Heart right ventricle (tissue), 16 donors: Measurements from ENCODE around the gene CLTB. TPM values are rescaled to one million over a fixed set of nuclear protein-coding genes. Genes with fewer than 3 reads are reported as not detected.
A peak's percentile ranks its signal among the peaks of the same experiment; 100 is the strongest.

Experiments used
- ATAC-seq, 8 donors: fragments of 200-7000 bp; cut with Tn5 transposase; one replicate each; pipeline ENCODE4 v1.9.1; 2020; ENCODE audit warnings: mild to moderate bottlenecking in 8 of 8, moderate library complexity in 8 of 8, moderate number of reproducible peaks in 1 of 8
- DNase-seq, 2 donors: peaks; one replicate each; pipeline ENCODE4 v3.0.0-alpha.2; 2020
- H3K27ac ChIP-seq, 10 donors: fragments of 200-600 bp; sonication (generic) in 2 of 10; one replicate each; pipeline versions ENCODE4 v1.5.0 to v1.8.0; 2020 to 2022; ENCODE audit warnings: mild to moderate bottlenecking in 3 of 10
- H3K27me3 ChIP-seq, 7 donors: fragments of 200-600 bp; one replicate each; pipeline ENCODE4 v1.8.0; 2021 to 2022; ENCODE audit warnings: mild to moderate bottlenecking in 2 of 7
- H3K36me3 ChIP-seq, 9 donors: fragments of 200-600 bp; sonication (generic) in 1 of 9; one replicate each; pipeline versions ENCODE4 v1.5.0 to v1.8.0; 2020 to 2022; ENCODE audit warnings: mild to moderate bottlenecking in 2 of 9
- H3K4me1 ChIP-seq, 9 donors: fragments of 200-600 bp; sonication (generic) in 1 of 9; one replicate each; pipeline versions ENCODE4 v1.5.0 to v1.8.0; 2020 to 2022; ENCODE audit warnings: mild to moderate bottlenecking in 4 of 9
- H3K4me3 ChIP-seq, 10 donors: fragments of 200-600 bp; sonication (generic) in 2 of 10; one replicate each; pipeline versions ENCODE4 v1.5.0 to v1.8.0; 2020 to 2022; ENCODE audit warnings: mild to moderate bottlenecking in 7 of 10, moderate library complexity in 2 of 10
- H3K9me3 ChIP-seq, 11 donors: fragments of 200-600 bp in 10 of 11; sonication (generic) in 2 of 11; one replicate each; pipeline versions ENCODE4 v1.5.0 to v1.8.0; 2013 to 2022; ENCODE audit warnings: mild to moderate bottlenecking in 2 of 11, control low read depth in 1 of 11, moderate library complexity in 1 of 11
- WGBS, 2 donors: extraction: QIAGEN DNeasy Blood & Tissue Kit; methylation state at CpG; one replicate each; pipeline ENCODE4 v1.1.7; 2013; ENCODE audit warnings: inconsistent platforms in 1 of 2; 5-methylcytosine and 5-hydroxymethylcytosine counted together
- intact Hi-C, 10 donors: fragments of 100-400 bp; cut with DNase I; formaldehyde crosslinking; loops; one replicate each; pipeline versions ENCODE4 v1.11.1 to v1.14.2; 2022
- polyA plus RNA-seq, 2 donors: library from polyadenylated mRNA; stranded (reverse); fragments of 200-250 nt; gene quantifications; one replicate each; pipeline ENCODE4 v1.2.3, GENCODE V29; 2013
- total RNA-seq, 10 donors: library from RNA; stranded (reverse); fragmentation: NEBNext Ultra II Directional in 3 of 10; extraction: Animal tissue kit (Norgen Biotek cat#: 25700) in 3 of 10; gene quantifications; one replicate each; pipeline versions ENCODE4 v1.2.1 to v1.2.4, GENCODE V29; 2021 to 2023
- TF ChIP-seq, protein P1 (sequence below), 9 donors: fragments of 200-600 bp; sonication (generic) in 2 of 9; IDR thresholded peaks; one replicate each; pipeline versions ENCODE4 v1.5.0 to v1.8.0; 2021 to 2022; ENCODE audit warnings: antibody characterized with exemption in 9 of 9, mild to moderate bottlenecking in 5 of 9, moderate library complexity in 1 of 9
- donor health status: Arrhythmogenic right ventricular cardiomyopathy.
- donor health status: ischemic (EF 13 %, LVEDD 7.1; RV severe dilation, severe dysfunction).
- donor health status: healthy with polysubstance abuse.
- donor health status: DM: no; HTN: yes; CAD: no.
- donor health status: DM: no; HTN: no; CAD: no.
- donor health status: ischemic (EF 25% LVEDD 6.9; RV normal size, moderate dysfunction).
- donor health status: ischemic (EF 25% LVEDD 5.7; RV mildly dilated, moderate dysfunction).
- donor health status: healthy.
- donor health status: DM: yes; HTN: yes; CAD: no.
- donor health status: Ischemic cardiomyopathy.
- donor health status: ischemic (EF 35%, LVEDD 5.7; RV mildly dilated, moderate dysfunction).
- donor health status: nonischemic (EF 11% LVEDD 7.7; RV severe dilation, severe dysfunction).
- donor health status: DM: yes; HTN: yes; CAD: no.
- donor health status: PGD.
- donor health status: ischemic (EF 29% LVEDD 5.4; RV normal size, mild dysfunction).
- donor health status: nonischemic (EF 23%, LVEDD 6.1; RV moderate dilation, normal function).

The CLTB gene
- total and polyA plus RNA-seq, 12 donors = 192 to 569 (median 229) TPM

DNA sequence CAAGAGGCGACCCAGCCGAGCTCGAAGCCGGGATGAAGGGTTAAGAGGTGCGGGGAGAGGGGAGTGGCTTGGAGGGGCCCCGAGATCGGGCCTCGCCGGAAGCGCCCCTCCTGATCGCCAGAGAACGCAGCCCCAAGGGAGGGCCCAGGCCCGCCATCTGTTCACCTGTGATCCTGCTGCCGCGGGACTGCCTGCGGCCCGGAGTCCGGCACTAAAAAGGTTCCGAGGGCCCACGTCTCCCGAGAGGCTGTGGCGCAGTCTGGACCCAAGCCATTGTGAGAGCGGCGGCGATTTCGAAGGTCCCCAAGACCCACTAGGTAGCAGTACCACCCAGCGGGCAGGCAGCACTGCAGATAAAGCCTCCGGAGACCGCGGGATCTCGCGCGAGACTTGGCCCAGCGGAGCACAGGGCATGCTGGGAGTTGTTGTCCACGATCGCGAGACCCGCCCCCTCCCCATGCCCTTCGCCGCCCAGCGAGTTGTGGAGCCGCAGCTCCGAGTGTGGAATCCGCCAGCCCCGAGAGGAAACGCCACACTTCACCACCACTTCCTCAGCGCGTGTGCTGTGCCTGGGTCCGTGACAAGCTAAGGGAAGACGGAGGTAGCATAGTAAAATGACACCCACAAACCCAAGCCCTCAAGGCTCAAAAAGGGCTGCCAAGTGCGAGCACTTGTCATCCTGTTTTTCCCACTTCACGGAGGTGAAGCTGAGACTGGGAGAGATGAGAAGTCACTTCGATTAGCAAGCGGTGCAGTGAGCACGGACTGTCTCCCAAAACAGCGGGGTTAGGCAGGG, 54.7 kb downstream of the CLTB start, which contains the start of gene KIAA1191:
TSS of gene KIAA1191 (minus strand) at position 328 of the 796 bp plus-strand sequence. CDS start 2,256 bp downstream, outside the sequence.
- intact Hi-C loops = loop anchor here in 2 of 10 donors (2.0 to 5.0 kb wide), 4 partner anchors 27 to 86 kb away; partner anchors contain the start of genes CLTB (in 1 of the 2), FAF2 (in 1 of the 2), HIGD2A (in 1 of the 2) and NOP16 (in 1 of the 2)
- DNase-seq = peak; percentile 96 to 97
- Histone ChIP-seq H3K4me1 (peaks cover 0 to 39% (median 28%) of the 10 kb centered on the region in 9 donors), H3K27me3 (peaks cover 0 to 21% (median 0%) of the 10 kb centered on the region in 7 donors), H3K4me3 (peak within 1 kb of the TSS; percentile 58 to 100 (median 95)), H3K9me3 (no peaks in the 10 kb centered on the region), H3K36me3 (peaks cover 0 to 31% (median 3%) of the 10 kb centered on the region in 9 donors), H3K27ac (peak within 1 kb of the TSS in 9 of 10 donors; percentile 60 to 94 (median 86))
- WGBS, 2 donors = 1% methylated on average over 56 of the region's 56 CpGs
- peak; percentile 94 to 98 (median 98) for ATAC-seq
- TF ChIP-seq, protein P1, sequence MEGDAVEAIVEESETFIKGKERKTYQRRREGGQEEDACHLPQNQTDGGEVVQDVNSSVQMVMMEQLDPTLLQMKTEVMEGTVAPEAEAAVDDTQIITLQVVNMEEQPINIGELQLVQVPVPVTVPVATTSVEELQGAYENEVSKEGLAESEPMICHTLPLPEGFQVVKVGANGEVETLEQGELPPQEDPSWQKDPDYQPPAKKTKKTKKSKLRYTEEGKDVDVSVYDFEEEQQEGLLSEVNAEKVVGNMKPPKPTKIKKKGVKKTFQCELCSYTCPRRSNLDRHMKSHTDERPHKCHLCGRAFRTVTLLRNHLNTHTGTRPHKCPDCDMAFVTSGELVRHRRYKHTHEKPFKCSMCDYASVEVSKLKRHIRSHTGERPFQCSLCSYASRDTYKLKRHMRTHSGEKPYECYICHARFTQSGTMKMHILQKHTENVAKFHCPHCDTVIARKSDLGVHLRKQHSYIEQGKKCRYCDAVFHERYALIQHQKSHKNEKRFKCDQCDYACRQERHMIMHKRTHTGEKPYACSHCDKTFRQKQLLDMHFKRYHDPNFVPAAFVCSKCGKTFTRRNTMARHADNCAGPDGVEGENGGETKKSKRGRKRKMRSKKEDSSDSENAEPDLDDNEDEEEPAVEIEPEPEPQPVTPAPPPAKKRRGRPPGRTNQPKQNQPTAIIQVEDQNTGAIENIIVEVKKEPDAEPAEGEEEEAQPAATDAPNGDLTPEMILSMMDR (IDR thresholded peaks at IDR 0.05) = peak in 6 of 9 donors; percentile 8 to 58 (median 40)

DNA sequence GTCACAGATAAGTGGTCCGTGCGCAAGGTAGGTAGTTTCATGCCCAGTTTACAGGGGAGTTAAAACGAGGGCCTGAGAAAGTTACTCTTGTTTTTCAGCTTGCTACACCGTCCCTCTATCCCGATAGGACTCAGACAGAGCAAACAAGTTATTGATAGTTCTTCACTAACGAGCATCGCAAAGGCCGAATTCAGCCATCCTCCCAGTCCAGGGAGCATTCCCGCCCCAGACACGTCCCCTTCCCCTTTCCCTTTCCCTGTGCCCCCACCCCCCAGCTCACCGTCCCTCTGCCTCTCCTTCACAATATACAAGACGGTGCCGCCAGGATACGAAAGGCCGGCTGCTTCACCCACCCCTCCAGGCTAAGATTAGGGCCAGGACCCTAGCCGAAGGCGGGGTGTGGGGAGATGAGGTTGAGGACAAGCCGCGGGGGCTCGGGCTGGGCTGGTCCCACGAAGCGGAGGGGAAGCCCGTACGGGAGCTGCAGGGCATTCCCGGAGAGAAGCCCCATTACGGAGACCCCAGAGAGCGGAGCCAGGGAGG, 55.4 kb downstream of the CLTB start:
- DNase-seq (peak in 1 of 2 donors; percentile 28), ATAC-seq (peak in 7 of 8 donors; percentile 3 to 42 (median 21))
- H3K27me3 ChIP-seq = peaks cover 0 to 15% (median 0%) of the 10 kb centered on the region in 7 donors
- TF ChIP-seq, protein P1 (IDR thresholded peaks at IDR 0.05) = no peak
- H3K4me1 ChIP-seq = peaks cover 0 to 32% (median 24%) of the 10 kb centered on the region in 9 donors
- WGBS, 2 donors = 2% methylated on average over 27 of the region's 27 CpGs
- no peaks in the 10 kb centered on the region for H3K9me3 ChIP-seq
- H3K4me3 ChIP-seq = peak overlapping the region; percentile 58 to 100 (median 95)
- intact Hi-C loops = loop anchor here in 2 of 10 donors (2.0 to 5.0 kb wide), 4 partner anchors 28 to 86 kb away; partner anchors contain the start of genes CLTB (in 1 of the 2), FAF2 (in 1 of the 2), HIGD2A (in 1 of the 2) and NOP16 (in 1 of the 2)
- peaks cover 0 to 38% (median 3%) of the 10 kb centered on the region in 9 donors for H3K36me3 ChIP-seq
- peak overlapping the region in 9 of 10 donors; percentile 60 to 94 (median 86) for H3K27ac ChIP-seq

DNA sequence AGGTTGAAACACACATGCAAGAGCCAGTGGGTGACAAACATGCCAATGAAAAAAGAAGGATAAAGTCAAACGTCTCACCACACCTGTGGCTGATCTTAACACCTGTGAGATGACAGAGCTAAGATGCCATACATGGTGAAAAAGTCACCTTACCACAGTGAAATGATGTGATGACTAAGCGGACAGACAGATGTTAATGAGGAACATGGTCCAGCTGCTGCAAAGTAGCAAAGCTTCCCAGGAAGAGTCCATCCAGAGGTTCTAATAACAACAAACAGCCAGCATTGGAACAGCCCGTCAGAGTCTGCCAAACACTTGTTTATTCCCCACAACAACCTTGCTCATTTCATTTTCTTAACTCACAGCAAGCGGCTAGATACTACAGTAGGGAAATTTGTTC, 56.7 kb downstream of the CLTB start:
- DNase-seq (no peak), ATAC-seq (no peak)
- WGBS, 2 donors = 71 to 74% methylated on average over 4 of the region's 4 CpGs
- Histone ChIP-seq H3K4me3 (no peak overlapping the region), H3K9me3 (no peaks in the 10 kb centered on the region), H3K4me1 (peaks cover 0 to 25% (median 21%) of the 10 kb centered on the region in 9 donors), H3K27ac (no peak overlapping the region), H3K27me3 (peaks cover 0 to 3% (median 0%) of the 10 kb centered on the region in 7 donors), H3K36me3 (peaks cover 0 to 51% (median 12%) of the 10 kb centered on the region in 9 donors)
- TF ChIP-seq, protein P1 (IDR thresholded peaks at IDR 0.05) = no peak
- intact Hi-C loops = loop anchor here in 2 of 10 donors (2.0 to 5.0 kb wide), 4 partner anchors 29 to 88 kb away; partner anchors contain the start of genes CLTB (in 1 of the 2), FAF2 (in 1 of the 2), HIGD2A (in 1 of the 2) and NOP16 (in 1 of the 2)

DNA sequence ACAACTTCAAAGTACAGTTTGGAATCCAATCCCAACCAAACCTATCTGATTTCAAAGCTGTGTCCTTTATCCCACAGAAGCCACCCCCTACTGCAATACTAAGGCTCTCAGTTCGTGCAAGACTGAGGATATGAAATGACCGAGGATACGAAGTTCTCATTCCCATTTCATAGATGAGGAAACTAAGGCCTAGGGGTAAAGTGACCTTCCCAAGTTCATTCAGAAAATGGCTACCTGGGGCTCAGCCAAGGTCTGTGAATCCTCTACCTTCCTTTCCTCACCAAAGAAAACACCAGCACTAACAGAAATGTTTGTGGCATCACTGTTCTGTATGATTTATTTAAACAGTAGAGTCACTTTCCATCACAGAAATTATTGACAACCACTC, 60.2 kb downstream of the CLTB start:
- Histone ChIP-seq H3K9me3 (no peaks in the 10 kb centered on the region), H3K27ac (no peak overlapping the region), H3K27me3 (no peaks in the 10 kb centered on the region), H3K4me1 (peaks cover 0 to 17% (median 14%) of the 10 kb centered on the region in 9 donors), H3K4me3 (no peak overlapping the region), H3K36me3 (peaks cover 0 to 86% (median 40%) of the 10 kb centered on the region in 9 donors)
- TF ChIP-seq, protein P1 (IDR thresholded peaks at IDR 0.05) = no peak
- no peak for DNase-seq
- WGBS, 2 donors = 95 to 96% methylated on average over 3 of the region's 3 CpGs
- no peak for ATAC-seq
- intact Hi-C loops = no loop called here
